Gastrocnemius medialis (tissue), 4 donors: ENCODE data around the gene ADAM17. TPM values are rescaled to one million over a fixed set of nuclear protein-coding genes. Genes with fewer than 3 reads are reported as not detected.

ENCODE experiments used
- ATAC-seq, 2 donors: fragments of 150-250 bp; one replicate each; pipeline ENCODE4 v1.9.1; 2016
- DNase-seq, 2 donors: peaks; one replicate each; pipeline ENCODE4 v3.0.0-alpha.2; 2019
- H3K27ac ChIP-seq, 4 donors: fragments of 200-600 bp; sonication (generic); 1 replicate in 1 of 4; 2 replicates in 3 of 4; pipeline ENCODE4 v1.5.1; 2016 to 2018; ENCODE audit warnings: mild to moderate bottlenecking in 2 of 4, moderate library complexity in 1 of 4
- H3K27me3 ChIP-seq, 3 donors: fragments of 200-600 bp; sonication (generic) in 2 of 3; 1 replicate in 1 of 3; 2 replicates in 2 of 3; pipeline versions ENCODE4 v1.5.1 to v1.6.0; 2016 to 2019; ENCODE audit warnings: mild to moderate bottlenecking in 1 of 3, moderate library complexity in 1 of 3
- H3K36me3 ChIP-seq, 2 donors: fragments of 200-600 bp; sonication (generic) in 1 of 2; one replicate each; pipeline ENCODE4 v1.5.1; 2017 to 2018
- H3K4me1 ChIP-seq, 2 donors: fragments of 200-600 bp; sonication (generic) in 1 of 2; one replicate each; pipeline ENCODE4 v1.5.1; 2016 to 2017; ENCODE audit warnings: mild to moderate bottlenecking in 2 of 2
- H3K4me3 ChIP-seq, 4 donors: fragments of 200-600 bp; sonication (generic) in 3 of 4; 1 replicate in 1 of 4; 2 replicates in 3 of 4; pipeline ENCODE4 v1.5.1; 2016 to 2019; ENCODE audit warnings: mild to moderate bottlenecking in 2 of 4
- H3K9me3 ChIP-seq, 3 donors: fragments of 200-600 bp; sonication (generic) in 2 of 3; 1 replicate in 1 of 3; 2 replicates in 2 of 3; pipeline ENCODE4 v1.5.1; 2016 to 2019
- CTCF ChIP-seq, 5 experiments: fragments of 450-650 bp in 3 of 5; fragments of 200-600 bp in 2 of 5; sonication (generic) in 2 of 5; IDR thresholded peaks in 4 of 5; conservative IDR thresholded peaks in 1 of 5; 1 replicate in 4 of 5; 2 replicates in 1 of 5; pipeline ENCODE4 v1.5.1; 2016 to 2019; ENCODE audit warnings: antibody characterized with exemption in 5 of 5, mild to moderate bottlenecking in 3 of 5, moderate library complexity in 3 of 5
- POLR2A ChIP-seq, 2 donors: fragments of 450-650 bp; IDR thresholded peaks; one replicate each; pipeline ENCODE4 v1.6.1; 2017; ENCODE audit warnings: antibody characterized with exemption in 2 of 2, mild to moderate bottlenecking in 2 of 2, moderate library complexity in 2 of 2
- in situ Hi-C, 4 donors: fragments of 200-750 bp; cut with MboI; loops; one replicate each; pipeline versions ENCODE4 v1.15.0 to v1.8.0; 2017; ENCODE audit warnings: low sequenced_read_pairs in 4 of 4
- intact Hi-C: fragments of 100-400 bp; cut with DNase I; formaldehyde crosslinking; loops from one replicate; pipeline ENCODE4 v1.15.1; 2023; ENCODE audit warnings: low total_unique reads
- total RNA-seq, 4 donors: library from RNA; depleted of rRNA; stranded (reverse); fragments of >200 nt; gene quantifications; one replicate each; pipeline versions ENCODE4 v1.1.0 to v1.2.3, GENCODE V29; 2016

The ADAM17 gene
- total RNA-seq, 4 donors from 2014 or later = 13.5 to 27.1 (median 22.0) TPM

GRCh38 chr2:9533663-9534062, 22.0 kb downstream of the ADAM17 start:
- H3K4me1 ChIP-seq = peaks cover 0 to 7% of the 10 kb centered on the region in 2 donors
- DNase-seq (no peak), ATAC-seq (no peak)
- intact Hi-C loops (no loop called here), in situ Hi-C loops (no loop called here)
- peaks cover 0 to 24% of the 10 kb centered on the region in 2 donors for H3K36me3 ChIP-seq
- H3K27ac ChIP-seq = no peak overlapping the region
- H3K4me3 ChIP-seq = no peak overlapping the region
- no peak for TF ChIP-seq POLR2A (IDR thresholded peaks at IDR 0.05)
- TF ChIP-seq CTCF (IDR thresholded peaks at IDR 0.05 in 4 of 5, conservative IDR thresholded peaks at IDR 0.05 in 1 of 5) = no peak
- H3K27me3 ChIP-seq = no peaks in the 10 kb centered on the region
- H3K9me3 ChIP-seq = no peaks in the 10 kb centered on the region

GRCh38 chr2:9532421-9532820, 23.2 kb downstream of the ADAM17 start:
- TF ChIP-seq CTCF (IDR thresholded peaks at IDR 0.05 in 4 of 5, conservative IDR thresholded peaks at IDR 0.05 in 1 of 5) (no peak), POLR2A (IDR thresholded peaks at IDR 0.05) (no peak)
- ATAC-seq (no peak), DNase-seq (no peak)
- Histone ChIP-seq H3K9me3 (no peaks in the 10 kb centered on the region), H3K4me1 (no peaks in the 10 kb centered on the region), H3K4me3 (no peak overlapping the region), H3K36me3 (peaks cover 0 to 30% of the 10 kb centered on the region in 2 donors), H3K27ac (no peak overlapping the region), H3K27me3 (no peaks in the 10 kb centered on the region)
- intact Hi-C loops (no loop called here), in situ Hi-C loops (no loop called here)

- no peak overlapping the region for H3K4me3 ChIP-seq
- no peaks in the 10 kb centered on the region for H3K4me1 ChIP-seq
- ATAC-seq (no peak), DNase-seq (no peak)
- H3K36me3 ChIP-seq = peaks cover 0 to 49% of the 10 kb centered on the region in 2 donors
- H3K9me3 ChIP-seq = no peaks in the 10 kb centered on the region
- no peak overlapping the region for H3K27ac ChIP-seq
- no peak for TF ChIP-seq CTCF (IDR thresholded peaks at IDR 0.05 in 4 of 5, conservative IDR thresholded peaks at IDR 0.05 in 1 of 5)
- TF ChIP-seq POLR2A (IDR thresholded peaks at IDR 0.05) = no peak
- intact Hi-C loops = no loop called here
- H3K27me3 ChIP-seq = no peaks in the 10 kb centered on the region
- in situ Hi-C loops = no loop called here
These were observed 27.4 kb downstream of the ADAM17 start for GRCh38 chr2:9527995-9528787.

- no peak for TF ChIP-seq CTCF (IDR thresholded peaks at IDR 0.05 in 4 of 5, conservative IDR thresholded peaks at IDR 0.05 in 1 of 5)
- no peak for TF ChIP-seq POLR2A (IDR thresholded peaks at IDR 0.05)
- no peak overlapping the region for H3K27ac ChIP-seq
- H3K4me3 ChIP-seq = no peak overlapping the region
- H3K4me1 ChIP-seq = no peaks in the 10 kb centered on the region
- ATAC-seq (no peak), DNase-seq (no peak)
- in situ Hi-C loops = no loop called here
- no peaks in the 10 kb centered on the region for H3K9me3 ChIP-seq
- intact Hi-C loops = no loop called here
- no peaks in the 10 kb centered on the region for H3K27me3 ChIP-seq
- H3K36me3 ChIP-seq = peaks cover 0 to 67% of the 10 kb centered on the region in 2 donors
These were observed 30.4 kb downstream of the ADAM17 start for GRCh38 chr2:9525266-9525665.
